Activated CD8-positive, alpha-beta memory T cell treated with anti-CD3 and anti-CD28 coated beads for 1 hour (primary cell): ENCODE results near the gene SMARCAL1.

ENCODE experiments used
- DNase-seq, 2 donors: peaks; one replicate each; pipeline ENCODE4 v3.0.0-alpha.2; 2020; ENCODE audit warnings: low read depth in 1 of 2; ENCODE audit errors: extremely low read depth in 1 of 2

The SMARCAL1 gene

GRCh38 chr2:216527600-216527999 lies 115.3 kb downstream of the SMARCAL1 start:
- no peak for DNase-seq

DNA sequence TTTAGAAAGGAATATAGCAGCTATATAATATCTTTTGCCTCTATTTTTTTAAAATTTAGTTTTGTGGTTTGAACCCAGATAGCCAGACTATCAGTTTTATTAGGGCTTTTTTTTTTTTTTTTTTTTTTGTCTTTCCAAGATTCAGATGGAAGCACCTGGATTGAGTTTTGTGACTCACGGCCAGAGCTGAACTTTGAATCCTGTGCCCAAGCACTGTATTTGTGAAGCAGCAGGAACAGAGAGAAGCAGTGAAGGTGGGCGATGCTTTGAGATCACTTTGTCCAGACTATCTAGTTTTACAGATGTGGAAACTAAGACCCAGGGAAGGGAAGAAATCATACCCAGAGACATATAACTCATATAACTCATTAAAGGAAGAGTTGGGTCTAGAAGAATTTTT lies 120.3 kb downstream of the SMARCAL1 start:
- no peak for DNase-seq
